C4-2B (cell line): ENCODE data around the gene SYNE2.

Experiments used
- CTCF ChIP-seq: fragments of 450-650 bp; conservative IDR thresholded peaks from 2 replicates; pipeline ENCODE4 v1.5.1; 2017; ENCODE audit warnings: mild to moderate bottlenecking
- ZFX ChIP-seq: fragments of 450-650 bp; IDR thresholded peaks from 2 replicates; pipeline ENCODE4 v1.6.1; 2017

- TF ChIP-seq CTCF (no peak), ZFX (no peak)
These were observed 155.2 kb downstream of the SYNE2 start for GRCh38 chr14:64008016-64008415.
